ENCODE data around the gene IL4R.
"Not testable (repeated sequence)": the region's sequence is repeated elsewhere in the genome, so short reads cannot be mapped to it uniquely, and the experiment has no call there.

Gene IL4R

DNA sequence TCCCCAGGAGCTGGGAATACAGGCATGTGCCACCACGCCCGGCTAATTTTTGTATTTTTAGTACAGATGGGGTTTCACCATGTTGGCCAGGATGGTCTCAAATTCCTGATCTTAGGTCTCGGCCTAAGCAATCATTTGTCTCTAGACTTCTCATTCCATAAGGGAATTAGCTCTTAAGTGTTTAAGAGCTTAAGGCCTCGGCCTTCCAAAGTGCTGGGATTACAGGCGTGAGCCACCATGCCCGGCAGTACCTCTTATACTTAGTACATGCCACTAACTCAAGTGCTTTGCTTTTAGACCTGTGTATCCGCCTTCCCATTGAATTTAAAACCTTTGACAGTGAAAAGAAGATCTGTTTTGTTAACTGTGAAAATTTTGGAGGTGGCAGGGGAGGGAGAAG lies 71.6 kb downstream of the IL4R start:
- DNase-seq: no peak

DNA sequence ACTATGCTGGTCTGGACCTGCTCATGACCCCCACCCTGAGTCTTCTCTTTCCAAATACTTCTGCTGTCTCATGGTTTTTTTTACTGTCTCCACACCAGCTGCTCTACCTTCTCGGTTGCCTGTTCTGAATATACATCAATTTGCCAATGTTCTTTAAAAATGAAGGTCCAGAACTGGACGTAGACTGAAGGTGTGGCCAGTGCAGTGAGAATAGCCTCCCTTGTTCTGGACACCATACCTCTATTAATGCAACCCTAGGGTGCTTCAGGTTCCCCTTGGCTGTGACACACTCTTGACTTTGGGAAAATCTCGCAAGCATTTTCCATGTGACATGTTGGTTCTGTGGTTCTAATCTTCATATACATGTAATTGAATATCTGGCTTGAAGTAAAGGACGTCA lies 72.9 kb downstream of the IL4R start:
- DNase-seq: no peak

DNA sequence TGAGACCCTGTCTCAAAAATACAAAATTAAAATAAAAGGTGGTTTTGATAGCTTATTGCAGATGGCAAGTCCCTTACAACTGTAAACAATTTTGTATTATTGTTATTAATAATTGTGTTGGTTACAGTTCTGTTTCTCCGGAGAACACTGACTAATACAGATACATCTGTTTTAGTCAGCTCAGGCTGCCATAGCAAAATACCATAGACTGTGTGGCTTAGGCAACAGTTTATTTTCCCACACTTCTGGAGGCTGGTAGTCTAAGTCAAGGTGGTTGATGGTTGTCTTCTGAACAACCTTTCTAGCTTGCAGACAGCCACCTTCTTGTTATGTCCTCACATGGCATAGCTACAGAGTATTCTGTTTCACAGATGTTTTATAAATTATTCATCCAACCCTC lies 74.0 kb downstream of the IL4R start:
- DNase-seq: no peak

DNA sequence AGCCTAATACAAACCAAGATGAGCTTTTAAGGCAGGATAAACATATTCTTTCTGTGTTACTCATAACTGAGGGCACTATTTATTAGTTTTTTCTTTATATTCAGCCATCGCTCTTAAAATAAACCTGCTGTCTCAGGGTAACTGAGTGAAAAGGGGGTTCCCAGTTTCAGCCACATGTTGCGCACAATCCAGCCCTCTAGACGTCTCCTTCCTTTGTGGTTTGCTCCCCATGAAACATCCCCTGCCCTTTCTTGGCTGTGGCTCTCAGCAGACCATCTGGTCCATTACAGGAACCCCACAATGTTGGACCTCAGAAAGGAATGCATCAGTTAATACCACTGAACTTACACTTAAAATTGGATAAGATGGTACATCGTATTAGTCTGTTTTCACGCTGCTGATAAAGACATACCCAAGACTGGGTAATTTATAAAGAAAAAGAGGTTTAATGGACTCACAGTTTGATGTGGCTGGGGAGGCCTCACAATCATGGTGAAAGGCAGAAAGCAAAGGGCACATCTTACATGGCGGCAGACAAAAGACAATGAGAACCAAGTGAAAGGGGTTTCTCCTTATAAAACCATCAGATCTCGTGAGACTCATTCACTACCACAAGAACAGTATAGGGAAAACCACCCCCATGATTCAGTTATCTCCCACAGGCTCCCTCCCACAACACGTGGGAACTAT lies 75.6 kb downstream of the IL4R start:
- no peak for DNase-seq

DNA sequence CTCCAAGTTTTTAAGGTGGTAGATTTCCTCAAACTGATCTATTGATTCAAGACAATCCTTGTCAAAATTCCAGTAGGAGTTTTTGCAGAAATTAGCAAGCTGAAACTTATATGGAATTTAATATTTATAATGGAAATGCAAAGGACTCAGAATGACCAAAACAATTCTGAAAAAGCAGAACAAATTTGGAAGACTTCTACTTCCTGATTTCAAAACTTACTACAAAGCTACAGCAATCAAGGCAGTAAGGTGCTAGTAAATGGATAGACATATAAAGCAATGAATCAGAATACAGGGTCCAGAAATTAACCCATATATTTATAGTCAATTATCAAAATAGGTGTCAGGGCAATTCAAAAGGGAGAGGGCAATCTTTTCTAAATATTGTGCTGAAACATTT lies 76.4 kb downstream of the IL4R start:
- no peak for DNase-seq

DNA sequence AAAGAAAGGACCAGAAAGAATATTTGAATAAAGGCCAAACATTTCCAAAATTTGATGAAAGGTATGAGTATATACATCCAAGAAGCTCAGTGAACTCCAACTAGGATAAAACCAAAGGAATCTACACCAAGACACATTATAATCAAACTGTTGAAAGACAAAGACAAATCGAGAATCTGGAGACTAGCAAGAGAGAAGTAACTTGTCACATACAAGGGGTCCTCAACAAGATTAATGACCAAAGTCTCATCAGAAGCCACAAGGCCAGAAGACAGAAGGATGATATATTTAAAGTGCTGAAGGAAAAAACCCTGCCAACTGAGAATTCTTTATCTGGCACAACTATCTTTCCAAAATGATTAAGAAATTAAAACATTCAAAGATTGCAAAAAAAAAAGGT lies 78.9 kb downstream of the IL4R start:
- no peak for DNase-seq

DNA sequence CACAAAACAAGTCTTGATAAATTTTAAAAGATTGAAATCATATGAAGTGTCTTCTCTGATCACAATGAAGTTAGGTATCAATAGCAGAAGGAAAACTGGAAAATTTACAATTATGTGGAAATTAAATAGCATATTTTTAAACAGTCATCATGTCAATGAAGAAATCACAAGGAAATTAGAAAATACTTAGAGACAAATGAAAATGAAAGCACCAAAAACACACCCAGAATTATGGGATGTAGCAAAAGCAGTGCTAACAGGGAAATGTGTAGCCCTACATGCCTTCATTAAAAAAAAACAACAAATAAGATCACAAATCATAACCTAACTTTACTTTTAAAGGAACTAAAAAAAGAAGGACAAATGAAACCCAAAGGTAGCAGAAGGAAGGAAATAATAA lies 80.7 kb downstream of the IL4R start:
- DNase-seq: no peak

DNA sequence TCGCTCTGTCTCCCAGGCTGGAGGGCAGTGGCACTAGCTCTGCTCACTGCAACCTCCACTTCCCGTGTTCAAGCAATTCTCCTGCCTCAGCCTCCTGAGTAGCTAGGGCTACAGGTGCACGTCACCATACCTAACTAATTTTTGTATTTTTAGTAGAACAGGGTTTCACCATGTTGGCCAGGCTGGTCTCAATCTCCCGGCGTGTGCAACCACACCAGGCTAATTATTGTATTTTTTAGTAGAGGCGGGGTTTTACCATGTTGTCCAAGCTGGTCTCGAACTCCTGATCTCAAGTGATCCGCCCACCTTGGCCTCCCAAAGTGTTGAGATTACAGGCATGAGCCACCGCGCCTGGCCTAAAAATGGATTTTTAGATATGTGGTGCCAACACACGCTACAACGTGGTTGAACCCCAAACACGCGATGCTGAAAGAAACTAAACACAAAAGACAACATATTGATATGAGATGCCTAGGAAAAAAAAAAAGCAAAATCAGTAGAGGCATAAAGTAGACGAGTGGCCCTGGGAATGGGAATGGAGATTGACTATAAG lies 84.6 kb downstream of the IL4R start:
- not testable (repeated sequence) for DNase-seq

DNA sequence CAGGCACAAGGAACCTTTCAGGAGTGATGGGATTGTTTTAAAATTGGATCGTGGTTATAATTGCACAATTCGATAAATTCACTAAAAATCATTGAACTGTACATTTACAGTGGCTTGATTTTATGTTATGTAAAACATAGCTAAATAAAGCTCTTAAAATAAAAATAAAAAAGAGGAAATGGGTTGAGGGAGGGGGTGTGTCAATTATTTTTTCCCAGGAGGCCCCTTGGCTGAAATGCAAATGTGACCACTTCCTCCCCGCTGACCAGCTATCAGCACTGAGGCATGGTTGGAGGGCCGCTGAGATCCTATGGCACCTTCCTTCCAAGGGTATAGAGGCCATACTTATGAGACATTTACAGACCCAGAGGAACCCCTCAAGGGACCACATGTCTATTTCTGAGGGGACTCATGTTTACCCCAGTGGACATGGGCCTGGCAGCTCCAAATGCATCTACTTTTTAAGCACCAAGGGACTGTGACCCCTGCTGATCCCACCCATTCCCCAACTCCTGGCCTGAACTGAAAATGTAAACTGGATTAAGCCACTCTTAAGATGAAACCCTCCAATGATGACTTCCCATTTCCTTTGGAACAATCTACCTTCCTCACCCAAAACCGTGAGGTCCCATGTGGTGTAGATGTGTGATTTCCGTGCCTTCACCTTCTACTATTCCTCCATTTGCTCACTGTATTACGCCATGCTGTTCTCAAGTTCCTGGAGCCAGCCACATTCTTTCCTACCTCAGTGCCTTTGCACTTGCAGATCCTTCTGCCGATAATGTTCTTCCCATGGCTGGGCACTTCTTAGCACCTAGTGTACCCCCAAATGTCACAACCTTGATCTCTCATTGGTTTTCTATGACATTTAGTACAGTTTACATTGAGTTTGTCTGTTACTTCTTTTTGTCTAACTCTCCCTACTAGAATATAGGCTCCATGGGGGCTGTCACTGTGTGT lies 85.4 kb downstream of the IL4R start:
- no peak for DNase-seq

DNA sequence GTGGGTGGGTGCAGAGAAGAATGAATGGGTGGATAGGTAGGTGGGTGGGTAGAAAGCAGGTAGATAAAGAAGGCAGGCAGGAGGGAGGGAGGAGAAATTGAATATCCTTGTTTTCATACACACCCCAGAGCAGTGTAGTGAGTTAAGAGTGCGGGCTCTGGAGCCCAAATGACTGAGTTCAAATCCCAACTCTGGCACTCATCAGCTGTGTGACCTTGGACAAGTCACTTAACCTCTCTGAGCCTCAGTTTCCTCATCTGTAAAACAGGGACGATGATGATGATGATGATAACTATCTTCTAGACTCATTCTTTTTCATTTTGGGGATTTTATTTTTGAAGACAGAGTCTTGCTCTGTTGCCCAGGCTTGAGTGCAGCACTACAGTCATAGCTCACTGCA lies 86.2 kb downstream of the IL4R start:
- DNase-seq: no peak

DNA sequence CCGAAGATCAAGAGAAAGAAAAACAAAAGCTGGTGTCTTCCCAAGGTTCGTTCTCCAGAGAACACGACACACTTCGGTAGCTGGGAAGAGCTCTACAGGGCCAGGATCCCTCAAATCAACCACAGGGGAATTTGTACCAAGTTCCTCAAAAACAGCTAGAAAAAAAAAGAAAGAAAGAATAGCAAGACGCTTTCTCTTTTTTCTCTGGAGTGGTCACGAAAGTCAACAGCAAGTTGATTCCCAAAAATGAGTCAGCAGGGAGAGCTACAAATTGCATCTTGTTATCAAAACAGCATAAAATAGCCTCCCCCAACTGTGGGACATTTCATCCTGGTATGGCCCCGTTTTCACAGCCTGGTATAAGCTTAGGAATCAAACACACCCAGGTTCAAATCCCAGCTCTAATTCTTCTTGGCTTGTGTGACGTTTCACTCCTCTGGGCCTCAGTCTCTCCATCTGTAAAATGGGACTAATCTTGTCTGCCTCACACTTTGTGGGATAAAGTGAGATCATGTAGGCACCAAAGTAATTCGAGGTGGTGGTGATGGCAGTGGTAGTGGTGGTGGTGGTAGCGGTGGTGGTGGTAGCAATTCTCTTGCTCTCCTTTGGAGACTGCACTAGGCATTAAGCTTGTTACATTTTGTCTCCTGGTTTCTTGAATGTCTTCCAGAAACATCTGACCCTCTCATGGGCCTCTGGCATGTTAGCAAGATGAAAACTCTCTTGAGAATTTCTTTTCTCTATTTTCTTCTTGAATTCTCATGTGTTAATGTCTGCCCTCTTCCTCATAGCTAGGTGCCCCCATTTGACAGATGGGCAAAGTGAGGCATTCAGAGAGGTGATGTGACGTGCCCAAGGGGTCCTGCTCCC lies 87.2 kb downstream of the IL4R start:
- no peak for DNase-seq

DNA sequence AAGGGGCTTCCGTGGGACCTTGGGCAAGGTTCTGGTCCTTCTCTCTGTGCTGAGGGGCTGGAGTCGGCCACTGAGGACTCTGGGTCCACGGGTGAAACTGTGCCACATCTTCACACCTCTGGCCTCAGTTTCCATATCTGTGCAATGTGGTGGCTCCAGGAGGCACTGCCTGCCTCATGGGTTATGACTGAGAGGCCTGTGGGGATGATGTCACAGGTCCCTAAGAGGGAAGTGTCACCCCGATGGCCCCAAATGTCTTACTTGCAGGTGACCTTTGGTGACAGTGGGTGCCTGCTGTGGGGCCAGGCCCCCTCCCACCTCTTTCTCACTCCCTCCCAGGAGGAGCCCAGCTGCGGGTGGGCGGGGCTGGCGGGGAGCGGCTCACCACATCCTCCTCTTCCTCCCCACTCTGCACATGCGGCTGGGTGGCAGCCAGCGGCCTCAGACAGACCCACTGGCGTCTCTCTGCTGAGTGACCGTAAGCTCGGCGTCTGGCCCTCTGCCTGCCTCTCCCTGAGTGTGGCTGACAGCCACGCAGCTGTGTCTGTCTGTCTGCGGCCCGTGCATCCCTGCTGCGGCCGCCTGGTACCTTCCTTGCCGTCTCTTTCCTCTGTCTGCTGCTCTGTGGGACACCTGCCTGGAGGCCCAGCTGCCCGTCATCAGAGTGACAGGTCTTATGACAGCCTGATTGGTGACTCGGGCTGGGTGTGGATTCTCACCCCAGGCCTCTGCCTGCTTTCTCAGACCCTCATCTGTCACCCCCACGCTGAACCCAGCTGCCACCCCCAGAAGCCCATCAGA lies 88.2 kb downstream of the IL4R start, which contains the start of gene IL21R:
IL21R (plus strand) TSS at position 407 of the 801 bp plus-strand sequence. CDS start 27,898 bp downstream, outside the sequence.
- no peak for DNase-seq

DNA sequence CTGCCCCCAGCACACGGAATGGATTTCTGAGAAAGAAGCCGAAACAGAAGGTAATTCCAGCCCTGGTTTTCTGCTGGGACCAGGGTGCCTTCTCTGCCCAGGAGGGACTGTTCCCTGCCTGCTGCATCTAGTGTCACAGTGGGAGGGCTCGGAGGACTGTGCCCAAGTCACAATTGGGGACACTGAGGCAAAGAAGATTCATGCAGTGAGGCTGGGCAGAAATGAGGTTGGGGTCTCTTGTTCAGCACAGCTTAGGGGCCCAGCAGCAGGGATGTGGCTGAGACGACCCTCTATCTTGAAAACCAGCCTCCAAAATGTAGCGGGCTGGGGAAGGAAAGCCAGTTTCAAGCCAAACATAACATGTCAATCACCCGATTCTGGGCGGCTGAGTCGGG lies 88.8 kb downstream of the IL4R start:
- no peak for DNase-seq

DNA sequence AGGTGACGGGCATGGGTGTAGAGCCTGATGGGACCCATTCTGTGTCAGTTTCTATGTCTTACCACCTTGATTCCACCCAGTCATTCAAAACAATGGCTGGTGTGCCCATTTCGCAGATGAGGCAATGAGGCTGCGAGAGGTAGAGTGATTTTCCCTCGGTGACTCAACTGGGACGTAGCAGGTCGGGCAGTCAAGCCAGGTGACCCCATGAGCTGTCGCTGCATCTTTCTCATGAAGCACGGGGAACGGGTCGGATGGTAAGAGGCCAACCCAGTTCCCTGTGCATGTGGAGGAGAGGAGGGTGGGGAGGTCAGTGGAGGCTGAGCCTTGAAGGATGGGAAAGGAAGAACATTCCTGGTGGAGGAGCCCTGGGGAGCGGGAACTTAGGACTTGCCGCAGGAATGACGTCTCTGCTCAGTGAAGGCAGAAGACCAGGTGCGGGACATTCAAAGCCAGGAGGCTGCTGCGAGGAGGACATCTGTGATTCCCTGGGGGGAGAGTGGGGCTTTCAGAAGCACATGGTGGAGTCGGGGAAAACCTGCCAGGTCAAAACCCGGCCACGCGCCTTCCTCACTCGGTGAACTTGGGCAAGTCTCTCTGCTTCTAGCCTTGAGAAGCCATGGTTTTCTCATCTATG lies 89.3 kb downstream of the IL4R start:
- DNase-seq: no peak

DNA sequence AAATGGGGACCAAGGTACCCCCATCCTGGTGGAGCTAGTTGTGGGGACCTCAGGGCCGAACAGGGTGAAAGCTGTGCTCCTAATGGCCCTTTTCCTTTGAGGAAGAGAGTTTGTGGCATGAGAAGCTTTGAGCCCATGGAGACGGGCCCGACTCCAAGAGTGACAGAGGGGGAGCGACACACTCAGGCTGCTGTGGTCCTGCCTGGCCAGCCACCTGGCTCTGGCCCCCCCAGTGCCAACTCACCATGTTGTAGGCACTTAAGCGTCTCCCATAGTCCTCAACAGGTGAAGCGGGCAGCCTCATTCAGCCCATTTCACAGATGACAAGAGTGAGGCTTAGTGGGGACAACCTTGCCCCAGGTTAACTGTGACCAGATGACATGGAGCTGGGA lies 89.8 kb downstream of the IL4R start:
- DNase-seq: no peak

DNA sequence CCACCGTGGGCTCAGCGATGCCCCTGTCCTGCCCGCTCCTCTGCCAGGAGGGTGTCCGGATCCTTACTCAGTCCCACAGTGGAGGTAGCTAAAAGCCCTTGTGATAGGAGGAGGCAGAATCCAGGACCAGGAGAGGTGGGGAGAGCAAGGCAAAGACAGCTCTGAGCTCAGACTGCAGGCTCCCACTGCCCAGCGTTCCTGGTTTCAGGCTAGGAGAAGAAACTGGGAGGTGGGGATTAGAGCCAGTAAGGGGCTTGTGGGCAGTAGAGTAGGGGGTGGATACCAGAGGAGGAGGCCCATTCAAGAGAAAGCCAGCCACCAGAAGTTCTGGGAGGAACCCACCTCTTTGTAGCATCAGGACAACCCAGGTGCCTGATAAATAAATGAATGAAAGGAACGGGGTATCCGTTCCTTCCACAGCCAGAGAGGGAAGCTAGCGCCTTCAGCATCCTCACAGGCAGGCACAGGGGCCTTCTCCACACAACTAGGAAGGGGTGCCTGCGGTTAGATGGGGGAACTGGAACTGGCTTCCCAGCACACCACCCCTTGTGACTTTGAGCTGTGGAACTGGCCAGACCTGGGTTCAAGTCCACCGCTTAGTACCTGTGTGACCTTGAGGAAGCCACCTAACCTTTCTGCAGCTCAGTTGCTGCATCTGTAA lies 90.5 kb downstream of the IL4R start:
- no peak for DNase-seq

DNA sequence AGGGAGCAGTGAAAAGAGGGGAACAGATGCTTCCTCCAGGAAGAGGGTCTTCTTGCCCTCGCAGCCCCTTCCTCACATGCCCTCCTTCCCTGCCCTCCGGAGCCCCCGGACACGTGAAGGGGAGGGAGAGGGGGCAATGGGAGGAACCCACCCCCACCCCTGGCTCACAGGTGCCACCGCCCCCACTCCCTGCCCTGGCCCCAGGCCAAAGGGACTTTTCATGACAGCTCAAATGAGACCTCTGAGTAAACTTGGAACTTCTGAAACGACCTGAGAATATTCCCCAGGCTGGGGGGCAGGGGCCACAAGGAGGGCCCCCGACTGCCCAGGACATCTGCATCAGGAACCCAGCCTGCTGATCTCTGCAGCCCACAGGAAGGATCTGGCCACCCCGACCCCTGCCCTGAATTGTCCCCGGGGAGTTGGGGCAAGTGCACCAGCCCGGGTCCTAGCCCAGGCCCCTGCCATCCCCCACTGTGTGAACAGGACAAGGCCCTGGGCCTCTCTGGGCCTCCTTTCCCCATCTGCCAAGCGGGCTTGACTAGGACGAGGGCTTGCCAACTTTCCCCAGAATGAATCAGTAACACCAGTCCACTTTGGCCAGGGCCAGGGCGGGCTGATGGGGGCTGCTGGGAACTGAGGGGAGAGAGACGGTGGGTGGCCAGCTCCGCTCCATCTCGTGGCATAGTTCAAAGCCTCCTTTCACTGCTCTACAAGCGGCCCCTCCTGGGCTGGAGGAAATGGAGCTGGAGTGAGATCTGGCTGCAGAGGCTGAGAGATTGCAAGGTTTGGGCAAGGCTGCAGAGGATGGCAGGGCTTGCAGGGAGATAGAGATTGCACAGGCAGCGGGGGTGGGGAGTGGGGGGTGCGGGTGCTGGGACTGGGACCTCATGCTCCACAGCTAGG lies 92.0 kb downstream of the IL4R start:
- no peak for DNase-seq

DNA sequence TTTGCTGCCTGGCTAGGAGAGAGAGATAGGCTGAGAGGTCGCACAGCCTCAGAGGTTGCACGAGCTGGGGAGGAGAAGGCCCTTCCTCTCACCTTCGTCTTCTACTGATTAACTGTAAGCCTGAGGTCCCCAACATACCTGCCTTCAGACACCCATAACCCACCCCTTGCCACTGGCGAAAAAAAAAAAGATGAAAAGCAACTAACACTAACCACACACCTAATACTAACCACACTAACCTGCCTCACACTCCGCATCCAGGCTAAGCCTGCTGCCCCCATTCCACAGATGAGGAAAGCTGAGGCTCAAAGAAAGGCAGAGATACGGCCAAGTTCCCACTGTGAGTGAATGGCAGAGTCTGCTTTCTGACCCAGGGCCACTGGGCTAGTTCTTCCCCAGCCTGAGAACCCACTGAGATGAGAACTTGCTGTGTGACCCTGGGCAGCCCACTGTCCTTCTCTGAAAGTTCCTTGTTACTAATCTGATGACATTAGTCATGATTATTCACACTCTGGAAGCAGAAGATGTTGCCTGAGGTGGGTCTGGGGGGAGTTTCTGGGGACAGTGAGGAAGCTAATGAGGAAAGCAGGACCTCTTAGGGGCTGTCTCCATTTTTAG lies 92.8 kb downstream of the IL4R start:
- no peak for DNase-seq

DNA sequence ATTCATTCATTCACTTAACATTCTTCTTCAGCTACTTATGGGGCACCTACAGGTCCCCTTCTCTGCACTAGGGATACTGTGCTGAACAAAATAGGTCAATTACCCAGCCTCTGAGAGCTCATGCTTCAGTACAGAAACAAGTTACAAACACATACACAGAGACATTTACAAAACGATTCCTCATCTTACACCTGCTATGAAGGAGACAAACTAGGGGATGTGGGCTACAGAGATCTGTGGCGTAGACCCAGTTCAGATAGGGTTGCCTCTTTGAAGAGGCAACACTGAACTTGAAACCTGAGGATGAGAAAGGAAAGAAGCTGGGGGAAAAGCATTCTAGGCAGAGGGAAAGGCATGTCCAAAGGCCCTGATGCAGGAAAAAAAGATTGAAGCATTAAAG lies 93.4 kb downstream of the IL4R start:
- no peak for DNase-seq
